Stimulated activated CD4-positive, alpha-beta T cell treated with anti-CD3 and anti-CD28 coated beads, Interleukin-1b, Interleukin-23, amount 100 ng/mL, for 48 hours (primary cell): ENCODE results near the gene PRRG4.
"Not testable (repeated sequence)": the region's sequence is repeated elsewhere in the genome, so short reads cannot be mapped to it uniquely, and the experiment has no call there.

ENCODE experiments used
- DNase-seq: peaks from one replicate; pipeline ENCODE4 v3.0.0-alpha.2; 2020

PRRG4 gene

GRCh38 chr11:32831221-32831620, 1.5 kb downstream of the PRRG4 start:
- no peak for DNase-seq

- no peak for DNase-seq
Observed at GRCh38 chr11:32833921-32834320, 4.2 kb downstream of the PRRG4 start.

GRCh38 chr11:32836946-32837345, 7.2 kb downstream of the PRRG4 start:
- DNase-seq = no peak

GRCh38 chr11:32838505-32839274, 9.0 kb downstream of the PRRG4 start:
- no peak for DNase-seq

- DNase-seq = no peak
Observed at GRCh38 chr11:32839308-32839707, 9.6 kb downstream of the PRRG4 start.

- no peak for DNase-seq
Observed at GRCh38 chr11:32840587-32840986, 10.9 kb downstream of the PRRG4 start.

- no peak for DNase-seq
Observed at GRCh38 chr11:32843544-32843943, 13.8 kb downstream of the PRRG4 start.

- no peak for DNase-seq
Observed at GRCh38 chr11:32847511-32847910, 17.8 kb downstream of the PRRG4 start.

GRCh38 chr11:32849761-32850160, 20.0 kb downstream of the PRRG4 start:
- DNase-seq = no peak

GRCh38 chr11:32851251-32851650, 21.5 kb downstream of the PRRG4 start:
- DNase-seq = no peak

GRCh38 chr11:32852207-32852606, 22.5 kb downstream of the PRRG4 start:
- DNase-seq = no peak

- no peak for DNase-seq
Observed at GRCh38 chr11:32855601-32856000, 25.9 kb downstream of the PRRG4 start.

GRCh38 chr11:32858731-32859130, 29.0 kb downstream of the PRRG4 start:
- DNase-seq = no peak

- DNase-seq = no peak
Observed at GRCh38 chr11:32861850-32862577, 32.3 kb downstream of the PRRG4 start.

- DNase-seq = no peak
Observed at GRCh38 chr11:32864555-32864954, 34.8 kb downstream of the PRRG4 start.

GRCh38 chr11:32868752-32869151, 39.0 kb downstream of the PRRG4 start:
- not testable (repeated sequence) for DNase-seq

GRCh38 chr11:32870676-32871075, 40.9 kb downstream of the PRRG4 start:
- DNase-seq = peak; percentile 13

GRCh38 chr11:32874132-32874531, 44.4 kb downstream of the PRRG4 start:
- no peak for DNase-seq

- DNase-seq = no peak
Observed at GRCh38 chr11:32881286-32881685, 51.6 kb downstream of the PRRG4 start.

GRCh38 chr11:32883421-32883820, 53.7 kb downstream of the PRRG4 start:
- DNase-seq = no peak

GRCh38 chr11:32884023-32884422, 54.3 kb downstream of the PRRG4 start:
- DNase-seq = no peak

GRCh38 chr11:32884770-32885384, 55.1 kb downstream of the PRRG4 start:
- no peak for DNase-seq

GRCh38 chr11:32885556-32885955, 55.8 kb downstream of the PRRG4 start:
- no peak for DNase-seq

GRCh38 chr11:32886180-32886579, 56.5 kb downstream of the PRRG4 start:
- DNase-seq = no peak
